ENCODE data around the gene OPRD1.
A peak's percentile ranks its signal among the peaks of the same experiment; 100 is the strongest.

Gene OPRD1

DNA sequence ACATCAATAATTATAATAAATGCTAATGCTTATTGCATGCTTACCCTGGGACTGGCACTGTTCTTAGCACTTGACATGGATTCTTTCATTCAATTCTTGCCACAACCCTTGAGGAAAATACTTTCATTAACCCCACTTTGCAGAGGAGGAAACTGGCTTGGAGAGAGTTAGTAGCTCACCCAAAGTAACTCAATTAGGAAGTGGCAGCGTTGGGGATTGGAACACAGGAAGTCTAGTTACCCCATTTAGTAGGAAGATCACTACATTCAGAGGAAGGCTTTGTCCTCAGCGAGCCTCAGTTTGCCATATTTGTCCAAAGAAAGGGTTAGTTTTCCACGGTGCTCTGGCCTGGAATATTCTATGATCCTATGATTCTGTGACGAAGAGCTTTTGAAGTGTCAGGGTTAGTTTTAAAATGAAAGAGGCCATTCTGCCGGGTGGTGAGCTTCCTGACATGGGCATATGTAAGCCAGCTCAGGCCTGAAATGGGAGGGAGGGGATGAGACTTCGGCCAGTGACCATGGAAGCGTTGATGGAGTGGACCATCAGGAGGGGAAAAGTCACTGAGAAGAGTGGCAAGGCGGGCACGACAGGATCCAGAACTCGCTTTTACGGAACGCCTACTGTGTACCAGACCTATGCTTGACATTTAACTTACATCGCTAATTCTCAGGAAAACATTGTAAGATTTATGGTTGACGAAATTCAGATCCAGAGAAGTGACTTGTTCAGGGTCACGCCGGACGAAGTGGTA, 74.2 kb downstream of the OPRD1 start:
- no peak for DNase-seq (ENCODE audit: low spot score)

DNA sequence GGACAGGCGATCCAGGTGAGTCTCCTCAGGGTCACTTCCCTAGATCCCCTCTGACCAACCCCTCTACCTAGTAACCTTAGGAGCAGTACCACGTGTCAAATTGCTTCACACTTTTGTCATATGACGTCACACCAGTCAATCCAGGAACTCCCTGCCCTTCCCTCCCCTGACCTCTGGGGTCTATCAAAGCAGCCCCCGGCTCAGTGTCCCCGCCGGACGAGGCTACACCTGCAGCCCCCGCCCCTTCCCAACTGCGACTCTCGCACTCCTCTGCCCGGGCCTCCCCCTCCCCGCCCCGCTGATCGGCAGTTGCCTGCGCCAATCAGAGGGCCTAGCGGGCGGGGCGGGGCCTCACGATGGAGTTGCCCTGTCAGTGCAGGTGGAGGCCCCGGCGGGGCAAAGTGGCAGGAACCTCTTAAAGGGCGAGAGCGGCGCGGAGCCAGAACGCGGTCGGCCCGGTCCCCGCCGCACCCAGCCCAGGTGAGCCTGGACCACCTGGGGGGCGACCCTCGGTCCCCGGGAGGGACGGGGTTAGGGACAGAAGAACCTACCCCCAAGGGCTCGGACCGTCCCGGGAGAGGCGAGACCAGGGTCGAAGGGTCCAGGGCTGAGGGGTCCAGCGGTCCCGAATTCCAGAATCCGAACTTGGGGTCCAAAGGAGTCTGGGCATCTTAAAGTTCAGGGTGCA, 74.9 kb downstream of the OPRD1 start:
- peak; percentile 87 for DNase-seq (ENCODE audit: low spot score)

DNA sequence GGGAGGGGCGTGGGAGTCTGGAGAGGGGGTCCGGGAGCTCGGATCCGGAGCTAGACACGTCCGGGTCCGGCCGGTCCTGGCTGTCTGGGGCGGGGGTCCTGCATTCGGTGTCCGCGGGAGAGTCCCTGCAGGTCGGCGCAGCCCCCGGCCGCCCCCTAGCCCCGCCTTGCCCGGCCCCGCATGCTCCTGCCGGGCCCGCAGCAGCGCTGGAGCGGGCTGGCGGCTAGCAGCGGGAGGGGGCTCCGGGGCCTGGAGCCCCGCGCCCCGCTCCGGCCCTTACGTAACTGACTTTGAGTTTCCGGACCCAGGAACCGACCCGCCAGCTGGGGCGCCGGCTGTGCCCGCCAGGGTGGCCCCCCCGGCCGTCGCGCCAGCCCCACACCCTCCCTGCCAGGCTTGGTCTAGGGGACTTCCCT, 75.5 kb downstream of the OPRD1 start:
- DNase-seq (ENCODE audit: low spot score): peak; percentile 48

DNA sequence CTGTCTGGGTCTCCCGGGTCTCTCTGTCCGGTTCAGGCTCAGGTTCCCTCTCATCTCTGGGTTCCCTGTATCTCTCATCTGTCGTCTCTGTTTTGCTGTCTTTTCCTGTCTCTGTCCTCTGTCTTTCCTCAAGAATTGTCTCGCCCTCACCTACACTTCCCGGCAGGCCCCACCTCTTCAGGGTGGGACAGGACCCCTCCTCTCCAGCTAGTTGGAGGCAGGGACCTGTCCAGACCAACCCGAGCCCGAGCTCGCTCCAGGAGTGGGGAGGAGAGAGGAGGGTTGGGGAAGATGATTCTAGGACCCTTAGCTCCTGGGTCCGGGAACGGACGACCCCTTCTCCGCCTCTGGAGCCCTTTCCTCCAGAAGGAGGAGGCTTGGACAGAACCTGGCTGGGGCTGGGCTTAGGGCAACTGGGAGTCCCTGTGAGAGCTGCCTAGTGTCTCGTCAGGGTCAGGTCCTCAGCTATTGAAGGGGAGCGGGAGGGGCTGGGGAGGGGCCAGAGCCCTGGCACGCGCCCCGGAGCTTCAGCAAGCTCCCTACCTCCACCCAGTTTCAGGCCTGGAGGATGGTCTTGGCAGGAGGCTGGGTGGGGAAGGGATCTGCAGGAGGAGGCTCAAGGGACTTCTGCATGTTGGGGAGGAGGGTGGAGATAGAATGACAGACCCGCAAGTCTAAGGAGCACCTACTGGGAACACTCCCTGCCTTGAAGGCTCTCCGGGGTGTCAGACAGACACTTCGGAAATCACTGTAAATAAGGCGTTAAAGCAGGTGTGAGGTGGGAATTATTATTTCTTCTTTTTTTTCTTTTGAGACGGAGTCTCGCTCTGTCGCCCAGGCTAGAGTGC, 76.1 kb downstream of the OPRD1 start:
- no peak for DNase-seq (ENCODE audit: low spot score)

DNA sequence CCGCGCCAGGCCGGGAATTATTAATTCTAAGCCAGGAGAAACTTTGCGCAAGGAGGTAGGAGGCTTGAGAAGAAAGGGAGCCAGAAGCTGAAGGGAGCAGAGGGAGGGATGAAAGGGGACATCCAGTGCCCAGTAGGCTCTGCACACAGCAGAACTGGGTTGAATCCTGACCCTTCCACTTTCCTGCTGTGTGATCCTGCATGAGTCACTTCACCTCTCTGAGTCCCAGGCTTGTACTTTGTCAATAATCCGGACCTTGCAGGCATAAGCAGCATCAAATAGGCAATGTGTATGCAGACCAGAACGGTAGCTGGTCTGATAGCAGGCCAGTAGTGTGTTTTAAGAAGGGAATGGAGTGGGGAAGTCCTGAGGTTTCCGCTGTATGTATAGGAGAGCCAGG, 76.9 kb downstream of the OPRD1 start:
- DNase-seq (ENCODE audit: low spot score): no peak

DNA sequence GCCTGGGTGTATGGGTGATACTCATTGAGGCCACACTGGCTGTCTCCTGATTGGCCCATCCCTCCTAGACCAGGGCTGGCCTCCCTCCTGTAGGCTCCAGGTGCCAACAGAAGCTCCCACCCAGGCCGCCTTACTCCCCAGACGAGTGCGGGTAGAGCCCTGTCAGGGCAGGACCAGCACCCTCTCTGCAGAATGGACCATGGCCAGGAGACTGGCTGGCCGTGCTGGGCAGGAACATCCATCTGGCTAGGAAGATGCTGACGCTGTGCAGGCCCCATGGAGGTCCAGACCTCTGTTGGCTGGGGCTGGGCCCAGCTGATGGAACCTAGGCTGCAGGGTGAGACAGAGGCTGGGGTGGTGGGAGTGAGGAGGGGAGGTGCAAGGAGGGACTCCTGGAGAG, 77.4 kb downstream of the OPRD1 start:
- DNase-seq (ENCODE audit: low spot score): no peak

DNA sequence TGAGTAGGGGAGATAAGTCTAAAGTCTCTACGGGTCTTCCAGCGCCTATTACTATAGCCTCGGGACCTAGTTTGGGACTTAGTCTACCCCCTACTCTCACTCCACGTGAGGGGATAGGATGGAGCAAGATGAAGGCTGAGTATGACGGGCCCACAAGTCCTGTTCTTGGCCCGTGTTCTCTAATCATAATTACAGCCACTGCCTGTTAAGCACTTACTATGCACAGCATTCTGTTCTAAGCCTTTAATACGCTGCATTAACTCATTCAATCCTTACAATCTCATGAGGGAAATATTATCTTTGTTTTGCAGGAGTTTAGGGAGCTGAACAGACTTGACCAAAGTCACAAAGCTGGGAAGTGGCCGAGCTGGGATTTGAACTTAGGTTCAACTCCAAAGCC, 78.5 kb downstream of the OPRD1 start:
- no peak for DNase-seq (ENCODE audit: low spot score)

DNA sequence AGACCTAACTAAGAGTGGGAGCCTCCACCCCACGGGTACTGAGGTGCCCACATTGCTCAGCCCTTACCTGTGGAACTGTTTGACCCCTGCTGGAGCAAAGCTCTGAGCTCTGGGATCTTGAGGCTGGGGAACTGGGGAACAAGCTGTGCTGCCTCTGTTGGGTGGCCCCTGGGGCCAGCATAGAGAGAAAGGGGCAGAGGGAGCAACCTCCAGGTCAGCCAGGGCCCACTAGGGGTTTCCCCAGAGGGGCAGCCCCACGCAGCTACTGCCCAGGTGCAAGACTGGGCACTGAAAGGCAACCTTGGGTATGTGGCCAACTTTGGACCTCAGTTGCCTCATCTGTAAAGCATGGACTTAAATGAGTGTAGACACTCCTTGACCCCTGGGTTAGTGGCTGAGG, 78.9 kb downstream of the OPRD1 start:
- no peak for DNase-seq (ENCODE audit: low spot score)

DNA sequence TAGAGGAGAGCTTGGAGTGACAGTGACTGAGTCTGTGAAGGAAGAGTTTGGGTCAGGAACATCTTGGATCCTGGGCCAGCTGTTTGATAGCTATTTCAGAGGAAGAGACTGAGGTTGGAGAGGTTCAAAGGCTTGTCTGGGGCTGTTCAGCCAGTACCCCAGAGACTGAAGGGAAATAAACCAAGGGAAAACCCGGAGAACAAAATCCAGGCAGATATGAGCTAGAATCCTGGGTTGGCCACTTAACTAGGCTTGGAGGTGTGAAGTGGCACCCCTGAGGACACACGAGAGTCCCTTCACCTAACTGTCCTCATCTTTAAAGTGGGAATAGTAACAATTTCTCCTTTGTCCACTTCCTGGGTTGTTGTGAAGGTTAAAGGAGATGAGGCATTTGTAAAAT, 79.3 kb downstream of the OPRD1 start:
- DNase-seq (ENCODE audit: low spot score): no peak

DNA sequence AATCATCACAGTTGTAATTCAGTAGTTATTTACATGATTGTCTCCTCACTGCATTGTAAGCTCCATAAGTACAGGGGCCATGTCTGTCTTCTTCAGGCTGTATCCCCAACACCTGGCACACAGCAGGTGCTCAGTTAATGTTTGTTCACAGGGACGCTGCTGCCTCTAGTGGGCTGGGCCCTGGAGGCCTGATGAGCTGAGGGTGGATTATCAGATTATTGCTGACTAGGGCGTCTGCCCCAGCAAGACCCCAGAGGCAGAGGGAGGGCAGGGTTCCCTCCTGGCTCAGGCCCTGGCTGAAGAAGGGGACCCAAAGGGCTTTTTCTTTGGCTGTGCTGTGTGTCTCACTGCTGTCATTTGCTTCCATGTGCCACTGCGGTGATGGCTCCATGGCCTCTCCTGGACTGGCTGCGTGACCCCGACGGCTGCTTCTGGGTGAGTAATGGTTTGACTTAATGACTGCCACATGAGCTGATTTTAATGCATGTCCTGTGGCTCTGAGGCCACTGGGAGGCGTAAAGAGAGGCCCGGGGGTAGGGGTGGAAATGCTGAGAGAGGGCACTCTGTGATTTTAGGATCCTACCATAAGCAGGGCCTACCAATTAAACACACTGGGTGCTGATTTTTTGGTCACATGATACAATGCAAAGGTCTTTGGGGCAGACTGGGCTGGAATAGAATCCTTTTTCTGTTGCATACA, 81.6 kb downstream of the OPRD1 start:
- DNase-seq (ENCODE audit: low spot score): no peak

DNA sequence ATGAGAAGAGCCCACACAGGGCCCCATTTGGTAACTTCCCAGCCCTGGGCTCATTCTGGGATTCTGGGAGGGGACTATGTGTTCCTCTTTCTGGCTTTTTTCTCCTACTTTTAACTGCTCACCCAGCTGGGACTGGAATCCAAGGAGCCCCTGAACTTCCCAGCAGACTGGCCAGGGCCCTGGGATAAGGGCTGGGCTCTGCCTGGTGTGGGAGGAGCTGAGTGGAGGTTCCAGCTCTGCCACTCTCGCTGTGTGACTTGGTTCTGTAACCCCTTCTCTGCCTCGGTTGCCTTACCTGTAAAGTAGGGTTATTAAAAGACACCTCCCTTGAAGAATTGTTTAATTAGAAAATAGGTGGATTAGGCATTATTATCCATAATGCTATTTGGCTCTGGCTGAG, 82.8 kb downstream of the OPRD1 start:
- no peak for DNase-seq (ENCODE audit: low spot score)

DNA sequence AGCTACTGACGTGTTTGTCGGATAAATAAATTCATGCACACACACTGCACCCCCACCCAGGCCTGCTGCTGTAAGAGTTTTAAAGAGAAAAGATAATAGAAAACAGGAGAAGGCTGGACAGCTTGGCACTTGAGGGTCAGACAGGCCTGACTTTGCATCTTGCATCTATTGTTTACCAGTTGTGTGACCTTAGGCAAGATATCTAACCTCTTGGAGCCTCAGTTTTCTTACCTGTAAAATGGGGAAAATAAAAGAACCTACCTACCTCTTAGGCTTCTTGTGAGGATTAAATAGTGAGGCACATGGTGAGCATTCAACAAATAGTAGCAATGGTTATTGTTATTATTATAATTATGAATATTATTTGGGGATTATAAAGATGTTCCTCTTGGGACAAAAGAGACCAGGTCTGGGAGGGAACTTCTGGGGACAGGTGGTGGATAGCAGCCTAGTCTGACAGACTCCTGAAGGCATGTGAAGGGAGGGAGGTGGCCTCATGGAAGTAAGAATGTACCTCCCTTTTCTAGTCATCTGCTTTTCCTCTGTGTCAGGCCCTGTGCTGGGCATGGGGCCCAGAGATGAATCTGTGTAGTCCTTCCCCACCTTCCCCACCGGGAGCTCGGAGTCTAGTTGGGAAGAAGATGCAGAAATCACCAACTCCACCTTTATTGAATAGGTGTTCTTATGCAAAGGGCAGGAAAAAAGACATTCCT, 84.1 kb downstream of the OPRD1 start:
- no peak for DNase-seq (ENCODE audit: low spot score)

DNA sequence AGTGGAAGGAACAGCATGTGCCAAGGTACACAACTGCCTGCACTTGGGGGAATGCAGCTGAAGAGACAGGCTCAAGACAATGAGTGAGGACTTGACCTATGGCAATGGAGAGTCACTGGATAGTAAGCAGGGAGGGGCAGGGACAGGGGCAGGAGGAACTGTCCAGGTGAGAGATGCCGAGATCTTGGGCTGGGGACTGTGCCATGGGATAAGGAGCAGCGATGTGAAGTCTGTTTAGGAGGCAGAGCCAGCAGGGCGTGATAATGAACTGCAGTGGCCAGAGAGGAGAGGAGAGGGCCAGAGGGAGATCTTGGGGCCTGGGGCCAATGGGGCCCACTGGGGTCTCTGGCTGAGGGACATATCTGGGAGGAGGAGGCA, 84.6 kb downstream of the OPRD1 start:
- DNase-seq (ENCODE audit: low spot score): no peak

DNA sequence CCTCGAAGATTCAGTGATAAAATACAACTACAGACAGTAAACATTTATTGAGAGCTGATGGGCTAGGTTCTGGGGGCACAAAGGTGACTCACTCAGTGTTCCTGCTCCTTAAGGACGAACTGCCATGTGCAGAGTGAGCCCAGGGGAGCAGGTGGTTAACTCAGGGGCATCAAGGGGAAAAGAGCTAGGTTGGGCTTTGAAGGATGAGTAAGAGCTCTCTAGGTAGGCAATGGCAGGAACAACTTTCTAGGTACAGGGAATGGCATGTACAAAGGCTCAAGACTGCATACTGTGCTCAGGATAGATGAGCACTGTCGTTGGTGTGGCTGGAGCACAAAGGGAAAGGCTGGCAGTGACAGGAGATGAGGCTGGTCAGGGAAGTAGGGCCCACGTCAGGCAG, 85.8 kb downstream of the OPRD1 start:
- no peak for DNase-seq (ENCODE audit: low spot score)

DNA sequence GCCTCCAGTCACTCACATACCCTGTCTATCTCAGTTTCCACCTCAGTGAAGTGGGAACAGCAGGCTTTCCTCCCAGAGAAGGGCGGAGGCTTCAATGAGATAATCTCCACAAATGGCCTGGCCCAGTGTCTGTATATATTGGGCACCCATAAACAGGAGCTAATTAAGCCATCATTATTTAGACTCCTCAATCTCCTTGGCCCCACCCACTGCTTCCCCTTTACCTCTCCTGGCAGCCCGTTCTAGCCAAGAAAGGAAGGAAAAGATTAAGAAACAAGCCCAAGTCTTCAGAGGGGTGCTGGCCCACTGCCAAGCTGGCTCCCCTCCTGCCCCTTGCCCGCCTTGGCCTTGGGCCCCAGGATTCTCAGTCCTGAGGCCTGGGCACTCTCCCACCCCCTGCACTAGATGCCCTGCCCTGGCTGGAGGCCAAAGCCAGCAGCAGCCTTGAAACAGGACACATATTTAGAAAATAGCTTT, 86.5 kb downstream of the OPRD1 start:
- DNase-seq (ENCODE audit: low spot score): no peak

DNA sequence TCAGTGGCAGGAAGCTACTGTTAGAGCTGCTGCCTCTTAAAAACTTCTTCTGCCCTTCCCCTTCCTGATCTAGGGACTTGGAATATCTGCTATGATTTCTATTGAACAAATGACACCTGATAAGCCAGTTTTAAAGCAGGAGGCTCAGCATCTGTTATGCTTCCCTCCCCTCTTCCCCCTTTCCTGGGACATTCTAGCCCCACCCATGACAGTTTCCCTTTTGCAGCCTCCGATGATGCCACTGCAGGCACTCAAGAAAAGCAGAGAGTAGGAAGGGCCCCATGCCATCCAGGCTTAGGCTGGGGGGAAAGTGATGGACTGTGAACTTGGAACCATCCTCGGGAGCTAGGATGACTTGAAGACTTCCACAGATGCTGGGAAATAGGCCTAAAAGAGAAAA, 87.3 kb downstream of the OPRD1 start:
- no peak for DNase-seq (ENCODE audit: low spot score)

DNA sequence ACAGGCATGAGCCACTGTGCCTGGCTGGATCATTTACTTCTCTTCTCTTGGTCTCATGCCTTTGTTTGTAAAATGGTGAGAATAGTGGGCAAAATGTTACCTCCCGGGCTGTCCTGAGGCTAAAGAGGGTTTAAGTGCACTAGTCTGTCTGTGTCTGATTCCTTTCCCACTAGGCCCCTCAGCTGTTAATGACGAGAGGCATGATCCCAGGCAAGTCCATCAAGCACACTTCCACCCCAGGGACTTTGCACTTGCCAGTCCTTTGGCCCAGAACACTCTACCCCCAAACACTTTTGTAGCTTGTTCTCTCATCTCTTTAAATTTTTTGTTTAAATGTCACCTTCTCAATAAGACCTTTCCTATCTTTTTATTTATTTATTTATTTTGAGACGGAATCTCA, 88.6 kb downstream of the OPRD1 start:
- DNase-seq (ENCODE audit: low spot score): no peak

DNA sequence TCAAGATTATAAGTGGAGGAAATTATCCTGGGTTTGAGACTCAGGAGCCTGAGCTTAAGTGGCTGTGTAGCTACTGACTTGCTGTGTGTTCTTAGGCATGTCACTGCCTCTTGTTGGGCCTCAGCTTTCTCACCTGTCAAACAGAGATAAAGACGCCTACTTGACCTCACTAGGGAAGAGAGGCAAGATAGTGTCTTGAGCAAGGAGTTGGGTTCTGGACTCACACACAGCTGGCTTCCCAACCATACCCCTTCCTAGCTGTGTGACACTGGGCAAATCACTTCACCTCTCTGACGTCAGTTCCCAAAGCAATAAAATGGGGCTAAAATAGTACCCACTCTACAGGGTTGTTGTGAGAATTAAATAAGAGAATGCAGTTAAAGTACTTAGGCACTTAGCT, 90.8 kb downstream of the OPRD1 start:
- DNase-seq (ENCODE audit: low spot score): no peak

DNA sequence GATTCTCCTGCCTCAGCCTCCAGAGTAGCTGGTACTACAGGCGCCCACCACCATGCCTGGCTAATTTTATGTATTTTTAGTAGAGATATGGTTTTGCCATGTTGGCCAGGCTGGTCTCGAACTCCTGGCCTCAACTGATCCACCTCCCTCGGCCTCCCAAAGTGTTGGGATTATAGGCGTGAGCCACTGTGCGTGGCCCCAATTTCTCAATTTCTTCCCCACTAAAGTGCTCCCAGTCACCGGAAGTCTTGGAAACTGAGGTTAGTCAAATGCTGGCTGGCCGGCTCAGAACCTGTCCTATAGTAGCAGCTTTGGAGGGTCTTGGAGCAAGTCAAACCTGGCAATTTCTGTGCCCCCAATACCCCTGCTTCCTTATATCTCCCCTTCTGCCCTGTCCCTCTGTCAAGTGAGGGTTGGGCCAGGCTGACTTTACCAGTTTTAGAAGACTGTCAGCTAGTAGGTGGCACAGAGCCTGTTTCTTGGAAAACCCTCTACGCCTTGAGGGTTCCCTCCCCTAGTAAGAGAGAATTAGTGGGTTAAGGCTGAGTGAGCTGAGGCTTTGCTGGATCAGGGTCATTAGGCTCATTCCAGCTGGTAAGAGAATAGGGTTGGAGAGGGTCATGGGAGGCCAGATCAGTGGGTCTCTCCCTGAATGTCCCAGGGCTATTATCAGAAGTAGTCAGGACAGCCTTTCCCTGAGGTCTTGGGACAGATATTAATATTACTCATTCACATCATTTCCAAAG, 94.1 kb downstream of the OPRD1 start:
- no peak for DNase-seq (ENCODE audit: low spot score)

DNA sequence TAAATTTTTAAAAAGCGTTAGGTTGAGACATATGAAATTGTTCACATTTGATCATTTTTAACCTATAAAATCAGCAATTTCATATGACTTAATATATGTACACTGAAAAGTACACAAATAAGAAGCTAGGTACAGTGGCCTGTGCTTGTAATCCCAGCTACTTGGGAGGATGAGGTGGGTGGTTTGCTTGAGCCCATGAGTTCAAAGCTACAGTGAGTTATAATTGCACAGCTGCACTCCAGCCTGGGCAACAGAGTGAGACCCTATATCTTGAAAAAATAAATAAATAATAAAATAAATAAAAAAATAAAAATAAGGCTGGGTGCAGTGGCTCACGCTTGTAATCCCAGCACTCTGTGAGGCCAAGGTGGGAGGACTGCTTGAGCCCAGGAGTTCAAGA, 97.2 kb downstream of the OPRD1 start:
- no peak for DNase-seq (ENCODE audit: low spot score)
